ENCODE results near the gene HNF4A. TPM values are rescaled to one million over a fixed set of nuclear protein-coding genes. Genes with fewer than 3 reads are reported as not detected.
A peak's percentile ranks its signal among the peaks of the same experiment; 100 is the strongest.

Gene HNF4A
- total RNA-seq, 1 experiment from 2014 or later = 0.13 TPM

DNA sequence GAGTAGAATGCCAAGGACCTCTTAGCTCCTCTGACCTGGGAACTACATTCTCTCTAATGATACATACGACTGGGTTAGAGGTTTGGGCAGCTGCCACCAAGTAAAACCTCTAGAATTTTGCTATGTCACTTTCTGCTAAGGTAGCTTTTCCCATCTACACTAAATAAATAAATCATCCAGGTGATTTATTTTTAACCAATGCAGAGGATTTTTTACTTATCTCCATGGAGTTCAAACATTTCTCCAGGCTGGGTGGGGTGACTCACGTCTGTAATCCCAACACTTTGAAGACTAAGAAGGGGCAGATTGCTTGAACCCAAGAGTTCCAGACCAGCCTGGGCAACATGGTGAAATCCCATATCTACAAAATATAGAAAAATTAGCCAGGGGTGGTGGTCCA lies 27.1 kb downstream of the HNF4A start:
- TF ChIP-seq, protein P1, sequence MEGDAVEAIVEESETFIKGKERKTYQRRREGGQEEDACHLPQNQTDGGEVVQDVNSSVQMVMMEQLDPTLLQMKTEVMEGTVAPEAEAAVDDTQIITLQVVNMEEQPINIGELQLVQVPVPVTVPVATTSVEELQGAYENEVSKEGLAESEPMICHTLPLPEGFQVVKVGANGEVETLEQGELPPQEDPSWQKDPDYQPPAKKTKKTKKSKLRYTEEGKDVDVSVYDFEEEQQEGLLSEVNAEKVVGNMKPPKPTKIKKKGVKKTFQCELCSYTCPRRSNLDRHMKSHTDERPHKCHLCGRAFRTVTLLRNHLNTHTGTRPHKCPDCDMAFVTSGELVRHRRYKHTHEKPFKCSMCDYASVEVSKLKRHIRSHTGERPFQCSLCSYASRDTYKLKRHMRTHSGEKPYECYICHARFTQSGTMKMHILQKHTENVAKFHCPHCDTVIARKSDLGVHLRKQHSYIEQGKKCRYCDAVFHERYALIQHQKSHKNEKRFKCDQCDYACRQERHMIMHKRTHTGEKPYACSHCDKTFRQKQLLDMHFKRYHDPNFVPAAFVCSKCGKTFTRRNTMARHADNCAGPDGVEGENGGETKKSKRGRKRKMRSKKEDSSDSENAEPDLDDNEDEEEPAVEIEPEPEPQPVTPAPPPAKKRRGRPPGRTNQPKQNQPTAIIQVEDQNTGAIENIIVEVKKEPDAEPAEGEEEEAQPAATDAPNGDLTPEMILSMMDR (conservative IDR thresholded peaks at IDR 0.05) = no peak
- no peak for TF ChIP-seq EZH2 (IDR thresholded peaks at IDR 0.05; ENCODE audit: low read depth)
- no peaks in the 10 kb centered on the region for H3K36me3 ChIP-seq (ENCODE audit: low read depth)
- H3K4me2 ChIP-seq = no peak overlapping the region
- H3K4me1 ChIP-seq (replicated peaks; ENCODE audit: insufficient read depth) = no peaks in the 10 kb centered on the region
- no peaks in the 10 kb centered on the region for H4K20me1 ChIP-seq (ENCODE audit: insufficient read depth)
- no peaks in the 10 kb centered on the region for H3K9me3 ChIP-seq (ENCODE audit: insufficient read depth, low read depth)
- H3F3A ChIP-seq (ENCODE audit: insufficient read depth, low read depth) = peaks cover under 1% of the 10 kb centered on the region; the same call in 1 of the 2 replicates
- H3K27me3 ChIP-seq (ENCODE audit: insufficient read depth, low read depth) = no peaks in the 10 kb centered on the region
- CTCF ChIA-PET = interaction anchor here (0.6 to 1.1 kb wide), 4 partner anchors 72 to 815 kb away, joined by 3 to 5 read pairs (median 4); partner anchors contain the start of gene FITM2
- intact Hi-C loops (cut with micrococcal nuclease; ENCODE audit: unreplicated experiment) = no loop called here
- H3K27ac ChIP-seq = no peak overlapping the region
- no peaks in the 10 kb centered on the region for H3K79me2 ChIP-seq (ENCODE audit: low read depth)
- no peak overlapping the region for H3K4me3 ChIP-seq
- peak in 1 of 2 experiments; percentile 34 for DNase-seq
- POLR2A ChIA-PET (ENCODE audit: unreplicated experiment) = interaction anchor here (0.6 kb wide), 1 partner anchor 929 kb away, joined by 4 read pairs; no protein-coding TSS in a partner anchor
- no TSS peak for BruUV-seq (replicated peaks)
- H3K9me2 ChIP-seq (ENCODE audit: insufficient read depth) = no peaks in the 10 kb centered on the region
- no peak overlapping the region for H2AFZ ChIP-seq

DNA sequence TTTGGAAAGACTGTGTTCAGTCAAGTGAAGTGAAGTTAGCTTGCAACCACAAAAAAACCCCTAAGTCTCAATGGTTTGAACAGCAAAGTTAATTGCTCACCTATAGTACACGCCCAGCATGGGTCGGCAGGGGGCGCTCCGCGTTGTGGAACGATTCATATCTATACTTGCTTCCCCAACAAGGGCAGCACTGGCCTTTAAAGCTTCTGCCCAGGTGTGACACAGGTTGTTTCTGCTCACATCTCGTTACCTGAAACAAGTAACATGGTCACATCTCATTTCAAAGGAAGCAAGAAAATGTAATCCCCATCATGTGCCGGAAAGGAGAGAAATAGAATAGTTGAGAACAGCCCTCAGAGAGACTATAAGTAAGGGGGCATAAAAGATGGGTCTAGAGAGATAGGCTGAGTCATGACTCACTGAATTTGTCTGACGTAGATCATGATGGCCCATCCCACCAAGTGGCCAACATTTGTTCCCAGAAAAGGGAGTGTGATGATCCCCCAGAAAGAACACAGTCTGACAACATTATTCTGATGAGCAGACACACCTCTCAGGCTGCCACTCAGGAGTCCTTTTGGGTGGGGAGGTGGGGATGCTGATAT lies 29.0 kb downstream of the HNF4A start:
- Histone ChIP-seq H3K4me1 (replicated peaks; ENCODE audit: insufficient read depth) (no peaks in the 10 kb centered on the region; the same call in 1 of the 2 replicates), H3F3A (ENCODE audit: insufficient read depth, low read depth) (peaks cover 5% of the 10 kb centered on the region; the same call in 1 of the 2 replicates), H4K20me1 (ENCODE audit: insufficient read depth) (no peaks in the 10 kb centered on the region), H3K4me3 (no peak overlapping the region), H3K27ac (no peak overlapping the region), H3K9me2 (ENCODE audit: insufficient read depth) (no peaks in the 10 kb centered on the region), H3K27me3 (ENCODE audit: insufficient read depth, low read depth) (no peaks in the 10 kb centered on the region), H3K9me3 (ENCODE audit: insufficient read depth, low read depth) (no peaks in the 10 kb centered on the region), H3K4me2 (0 out of 2 replicates have a peak overlapping the region, but pooled peaks have one; percentile 24), H3K36me3 (ENCODE audit: low read depth) (no peaks in the 10 kb centered on the region), H3K79me2 (ENCODE audit: low read depth) (no peaks in the 10 kb centered on the region), H2AFZ (no peak overlapping the region)
- POLR2A ChIA-PET (ENCODE audit: unreplicated experiment) = no interaction called here
- DNase-seq = peak; percentile 60 to 82
- TF ChIP-seq, protein P1 (conservative IDR thresholded peaks at IDR 0.05) = peak; percentile 95
- no peak for TF ChIP-seq EZH2 (IDR thresholded peaks at IDR 0.05; ENCODE audit: low read depth)
- CTCF ChIA-PET = interaction anchor here (0.5 to 1.2 kb wide), 10 partner anchors 20 to 975 kb away, joined by 3 to 9 read pairs (median 3); no protein-coding TSS in a partner anchor
- no TSS peak for BruUV-seq (replicated peaks)
- intact Hi-C loops (cut with micrococcal nuclease; ENCODE audit: unreplicated experiment) = loop anchor here (5.0 kb wide), 2 partner anchors 298 to 363 kb away; partner anchors contain the start of gene KCNK15

DNA sequence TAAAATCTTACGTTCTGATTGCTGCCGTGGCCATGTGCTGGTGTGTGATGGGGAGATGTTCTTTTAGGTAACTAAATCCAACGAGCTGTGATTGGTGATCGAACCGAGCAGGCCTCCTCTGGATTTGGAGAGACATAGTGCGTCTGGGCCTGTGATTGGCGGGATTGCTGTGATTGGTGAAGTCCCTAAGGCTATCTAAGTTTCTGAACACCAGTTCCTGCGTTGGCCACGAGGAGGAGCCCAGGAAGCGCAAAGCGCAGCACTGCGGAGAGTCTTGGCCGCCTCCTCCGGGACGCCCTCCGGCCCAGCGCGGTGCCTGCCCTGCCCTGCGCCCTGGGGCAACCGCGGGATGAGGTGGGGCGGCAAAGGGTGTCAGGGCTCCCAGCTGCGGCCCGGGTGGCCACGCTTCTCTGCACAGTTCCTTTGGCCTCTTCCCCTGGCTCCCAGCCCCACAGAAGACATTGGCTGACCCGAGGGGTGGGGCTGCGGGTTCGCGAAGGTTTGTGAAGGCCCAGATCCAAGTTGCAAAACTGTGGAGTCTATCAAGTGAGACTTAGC lies 33.0 kb downstream of the HNF4A start:
- intact Hi-C loops (cut with micrococcal nuclease; ENCODE audit: unreplicated experiment) = loop anchor here (1.0 to 5.0 kb wide), 6 partner anchors 73 to 479 kb away; partner anchors contain the start of gene KCNK15
- DNase-seq = peak; percentile 68 to 73
- H3K4me3 ChIP-seq = no peak overlapping the region

More for the DNA sequence above, 33.0 kb downstream of the HNF4A start:
- no peak for TF ChIP-seq EZH2 (IDR thresholded peaks at IDR 0.05; ENCODE audit: low read depth)
- TF ChIP-seq, protein P1 (conservative IDR thresholded peaks at IDR 0.05) = peak; percentile 95
- ChIA-PET POLR2A (ENCODE audit: unreplicated experiment) (no interaction called here), CTCF (interaction anchor here (0.6 to 0.7 kb wide), 2 partner anchors 19 to 199 kb away, joined by 4 read pairs; no protein-coding TSS in a partner anchor)
- H3K4me1 ChIP-seq (replicated peaks; ENCODE audit: insufficient read depth) = no peaks in the 10 kb centered on the region; the same call in 1 of the 2 replicates
- H3K27me3 ChIP-seq (ENCODE audit: insufficient read depth, low read depth) = no peaks in the 10 kb centered on the region
- no peak overlapping the region for H3K27ac ChIP-seq
- no peaks in the 10 kb centered on the region for H3K79me2 ChIP-seq (ENCODE audit: low read depth)
- no peaks in the 10 kb centered on the region for H3K36me3 ChIP-seq (ENCODE audit: low read depth)
- H3K4me2 ChIP-seq = peak overlapping the region; percentile 70
- H2AFZ ChIP-seq = no peak overlapping the region
- no peaks in the 10 kb centered on the region for H3K9me3 ChIP-seq (ENCODE audit: insufficient read depth, low read depth)
- H3K9me2 ChIP-seq (ENCODE audit: insufficient read depth) = no peaks in the 10 kb centered on the region
- H4K20me1 ChIP-seq (ENCODE audit: insufficient read depth) = no peaks in the 10 kb centered on the region
- no TSS peak for BruUV-seq (replicated peaks)
- H3F3A ChIP-seq (ENCODE audit: insufficient read depth, low read depth) = peaks cover 5% of the 10 kb centered on the region; the same call in 1 of the 2 replicates

Data from PC-9 (cell line).